HL-60 (cell line): ENCODE data around the gene GSK3A.

Experiments
- DNase-seq, 2 experiments: peaks; one replicate each; pipeline ENCODE4 v3.0.0-alpha.2; 2010 to 2020; ENCODE audit warnings: low read depth in 1 of 2, low spot score in 1 of 2
- H3K27ac ChIP-seq: fragments of 250-450 bp; sonication (Bioruptor Pico); replicated peaks from 2 replicates; pipeline ENCODE4 v1.5.1; 2020; ENCODE audit warnings: mild to moderate bottlenecking, moderate library complexity
- H3K27me3 ChIP-seq: fragments of 250-450 bp; sonication (Bioruptor Pico); 2 replicates; pipeline ENCODE4 v1.5.1; 2021; ENCODE audit warnings: mild to moderate bottlenecking, moderate library complexity; ENCODE audit not compliant: insufficient read depth, poor library complexity, severe bottlenecking
- H3K4me3 ChIP-seq: replicated peaks from 2 replicates; pipeline ENCODE4 v1.5.1; 2011; ENCODE audit warnings: mild to moderate bottlenecking, control low read depth, low read length; ENCODE audit not compliant: insufficient read depth
- CTCF ChIP-seq: IDR thresholded peaks from one replicate; pipeline ENCODE4 v1.5.1; 2011; ENCODE audit warnings: low read length, control low read depth, inconsistent platforms; ENCODE audit not compliant: insufficient read depth
- GABPA ChIP-seq: IDR thresholded peaks from 2 replicates; pipeline ENCODE4 v1.6.1; 2012; ENCODE audit warnings: low read depth
- POLR2AphosphoS5 ChIP-seq: IDR thresholded peaks from 2 replicates; pipeline ENCODE4 v1.6.1; 2012; ENCODE audit warnings: low read depth
- SPI1 ChIP-seq: IDR thresholded peaks from 2 replicates; pipeline ENCODE4 v1.6.1; 2012; ENCODE audit warnings: low read depth, mild to moderate bottlenecking, borderline replicate concordance
- TF ChIP-seq, protein P1 (sequence below): IDR thresholded peaks from 2 replicates; pipeline ENCODE4 v1.6.1; 2012; ENCODE audit warnings: low read depth; ENCODE audit not compliant: insufficient replicate concordance

The GSK3A gene

GRCh38 chr19:42280815-42281145 lies 38.4 kb upstream of the GSK3A start:
- Histone ChIP-seq H3K4me3 (peak overlapping the region; percentile 72), H3K27me3 (no peaks in the 10 kb centered on the region), H3K27ac (no peak overlapping the region)
- TF ChIP-seq, protein P1, sequence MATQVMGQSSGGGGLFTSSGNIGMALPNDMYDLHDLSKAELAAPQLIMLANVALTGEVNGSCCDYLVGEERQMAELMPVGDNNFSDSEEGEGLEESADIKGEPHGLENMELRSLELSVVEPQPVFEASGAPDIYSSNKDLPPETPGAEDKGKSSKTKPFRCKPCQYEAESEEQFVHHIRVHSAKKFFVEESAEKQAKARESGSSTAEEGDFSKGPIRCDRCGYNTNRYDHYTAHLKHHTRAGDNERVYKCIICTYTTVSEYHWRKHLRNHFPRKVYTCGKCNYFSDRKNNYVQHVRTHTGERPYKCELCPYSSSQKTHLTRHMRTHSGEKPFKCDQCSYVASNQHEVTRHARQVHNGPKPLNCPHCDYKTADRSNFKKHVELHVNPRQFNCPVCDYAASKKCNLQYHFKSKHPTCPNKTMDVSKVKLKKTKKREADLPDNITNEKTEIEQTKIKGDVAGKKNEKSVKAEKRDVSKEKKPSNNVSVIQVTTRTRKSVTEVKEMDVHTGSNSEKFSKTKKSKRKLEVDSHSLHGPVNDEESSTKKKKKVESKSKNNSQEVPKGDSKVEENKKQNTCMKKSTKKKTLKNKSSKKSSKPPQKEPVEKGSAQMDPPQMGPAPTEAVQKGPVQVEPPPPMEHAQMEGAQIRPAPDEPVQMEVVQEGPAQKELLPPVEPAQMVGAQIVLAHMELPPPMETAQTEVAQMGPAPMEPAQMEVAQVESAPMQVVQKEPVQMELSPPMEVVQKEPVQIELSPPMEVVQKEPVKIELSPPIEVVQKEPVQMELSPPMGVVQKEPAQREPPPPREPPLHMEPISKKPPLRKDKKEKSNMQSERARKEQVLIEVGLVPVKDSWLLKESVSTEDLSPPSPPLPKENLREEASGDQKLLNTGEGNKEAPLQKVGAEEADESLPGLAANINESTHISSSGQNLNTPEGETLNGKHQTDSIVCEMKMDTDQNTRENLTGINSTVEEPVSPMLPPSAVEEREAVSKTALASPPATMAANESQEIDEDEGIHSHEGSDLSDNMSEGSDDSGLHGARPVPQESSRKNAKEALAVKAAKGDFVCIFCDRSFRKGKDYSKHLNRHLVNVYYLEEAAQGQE = no peak
- TF ChIP-seq POLR2AphosphoS5 = no peak
- TF ChIP-seq SPI1 = no peak
- TF ChIP-seq GABPA = no peak
- TF ChIP-seq CTCF = no peak
- no peak for DNase-seq

- TF ChIP-seq GABPA (no peak), POLR2AphosphoS5 (peak; percentile 22; the same call in 1 of the 2 replicates), CTCF (peak; percentile 74)
- TF ChIP-seq, protein P1 = no peak
- DNase-seq = peak; percentile 83 to 87
- peak overlapping the region; percentile 71 for H3K27ac ChIP-seq
- H3K4me3 ChIP-seq = peak overlapping the region; percentile 72
- no peaks in the 10 kb centered on the region for H3K27me3 ChIP-seq
Observed at GRCh38 chr19:42279902-42280814, 37.8 kb upstream of the GSK3A start.

GRCh38 chr19:42279155-42279901 lies 36.9 kb upstream of the GSK3A start:
- H3K27ac ChIP-seq = peak overlapping the region; percentile 71
- H3K4me3 ChIP-seq = peak overlapping the region; percentile 72
- DNase-seq = no peak
- no peaks in the 10 kb centered on the region for H3K27me3 ChIP-seq
- no peak for TF ChIP-seq CTCF
- no peak for TF ChIP-seq POLR2AphosphoS5
- no peak for TF ChIP-seq GABPA
- TF ChIP-seq, protein P1 = no peak
- no peak for TF ChIP-seq SPI1
